Activated CD8-positive, alpha-beta memory T cell treated with anti-CD3 and anti-CD28 coated beads, Interleukin-2, amount 50 U/mL, for 1 hour (primary cell): ENCODE measurements around the gene GADD45GIP1.
A peak's percentile ranks its signal among the peaks of the same experiment; 100 is the strongest.

Source experiments
- DNase-seq: peaks from one replicate; pipeline ENCODE4 v3.0.0-alpha.2; 2020; ENCODE audit errors: extremely low read depth

The GADD45GIP1 gene

DNA sequence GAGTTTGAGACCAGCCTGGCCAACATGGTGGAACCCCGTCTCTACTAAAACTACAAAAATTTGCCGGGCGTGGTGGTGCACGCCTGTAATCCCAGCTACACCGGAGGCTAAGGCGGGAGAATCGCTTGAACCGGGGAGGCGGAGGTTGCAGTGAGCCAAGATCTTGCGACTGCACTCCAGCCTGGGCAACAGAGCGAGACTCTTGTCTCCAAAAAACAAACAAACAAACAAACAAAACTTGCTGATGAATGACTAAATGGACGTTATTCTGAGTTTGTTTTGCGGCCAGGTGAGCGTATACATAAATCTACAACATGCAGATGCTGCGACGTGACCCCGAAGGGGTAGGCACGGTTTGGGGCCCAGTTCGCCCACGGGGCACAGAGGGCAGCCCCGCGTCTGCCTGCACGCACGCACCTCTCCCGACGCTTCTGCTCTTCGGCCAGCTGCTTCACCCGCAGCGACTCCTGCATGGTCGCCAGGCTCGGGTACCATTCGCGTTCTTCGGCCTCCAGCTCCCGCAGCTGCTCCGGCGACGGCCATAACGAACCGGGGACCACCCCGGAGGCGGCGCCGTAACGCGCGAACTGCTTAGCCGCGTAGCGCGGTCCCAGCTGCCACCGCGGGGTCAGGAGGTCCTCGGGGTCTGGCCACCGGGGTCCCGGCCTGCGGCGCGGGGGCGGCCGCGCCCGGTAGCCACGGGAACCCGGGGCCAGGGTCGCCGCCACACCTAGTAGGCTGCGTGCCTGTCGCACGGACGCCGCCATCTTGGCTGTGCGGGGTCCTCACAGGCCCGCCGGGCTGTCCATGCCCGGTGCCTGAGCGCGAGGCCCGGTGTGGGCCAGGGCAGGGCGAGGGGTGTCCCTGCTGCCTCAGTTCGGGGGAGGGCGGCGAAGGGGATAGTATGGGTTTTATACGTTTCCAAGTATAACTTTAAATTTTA lies at the start of gene GADD45GIP1:
Gene GADD45GIP1 (minus strand): TSS at position 778 of the 943 bp plus-strand sequence. CDS start 11 bp downstream, at position 767.
- peak; percentile 40 for DNase-seq

GRCh38 chr19:13005861-13006370 lies 48.9 kb upstream of the GADD45GIP1 start:
- no peak for DNase-seq

DNA sequence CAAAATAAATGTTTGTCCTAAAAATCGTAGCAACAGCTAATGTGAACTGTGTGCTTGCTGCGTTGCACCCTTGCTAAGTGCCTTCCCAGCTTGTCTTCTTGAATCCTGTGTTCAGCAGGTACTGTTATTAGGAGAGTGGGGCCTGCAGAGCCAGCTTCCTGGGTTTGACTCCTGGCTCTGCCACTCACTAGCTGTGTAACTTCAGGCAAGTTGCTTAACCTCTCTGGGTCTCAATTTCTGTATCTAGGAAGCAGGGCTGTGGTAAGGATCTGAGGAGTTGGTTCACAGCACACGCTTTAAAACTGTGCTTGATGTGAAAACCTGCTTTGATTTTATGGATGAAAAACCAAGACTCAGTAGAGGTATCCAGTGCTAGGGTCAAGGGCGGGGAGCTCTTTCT lies 48.2 kb upstream of the GADD45GIP1 start:
- DNase-seq = no peak

DNA sequence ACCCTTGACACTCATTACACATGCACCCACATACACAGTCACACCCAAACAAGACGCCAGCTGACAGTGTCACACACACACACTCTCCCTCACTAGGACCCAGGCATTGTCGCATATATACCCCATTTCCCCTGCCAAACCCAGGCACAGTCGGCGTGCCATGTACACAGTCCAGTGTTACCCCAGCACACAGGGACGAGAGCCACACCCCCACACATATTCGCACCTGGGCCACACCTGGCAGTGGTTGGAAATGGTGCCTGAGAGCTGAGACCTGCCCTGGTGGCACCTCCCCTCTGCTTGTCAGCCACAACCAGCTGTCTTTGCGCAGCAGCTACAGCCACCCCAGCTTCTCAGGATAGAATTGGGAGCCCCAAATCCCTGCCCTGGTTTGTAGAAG lies 47.2 kb upstream of the GADD45GIP1 start:
- DNase-seq = no peak

DNA sequence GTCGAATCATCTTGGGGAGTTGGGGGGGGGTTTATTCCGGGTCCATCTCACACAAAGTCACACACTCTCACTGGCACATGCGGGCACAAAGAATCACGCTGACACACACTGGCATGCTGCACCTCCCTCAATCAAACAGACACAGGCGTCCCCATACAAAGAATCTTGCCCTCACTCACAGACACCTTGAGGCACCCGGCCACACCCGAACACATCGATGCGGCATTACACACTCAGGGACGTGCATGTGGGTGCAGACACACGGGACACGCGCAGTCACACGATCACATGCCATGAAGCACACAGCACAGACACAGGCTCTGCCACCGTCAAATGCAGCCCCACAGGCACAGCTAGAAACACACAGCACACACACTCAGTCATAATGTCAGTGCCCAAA lies 46.1 kb upstream of the GADD45GIP1 start:
- no peak for DNase-seq

- DNase-seq = no peak
These were observed 45.3 kb upstream of the GADD45GIP1 start for GRCh38 chr19:13002166-13002898.

GRCh38 chr19:13001502-13002165 lies 44.6 kb upstream of the GADD45GIP1 start:
- no peak for DNase-seq

DNA sequence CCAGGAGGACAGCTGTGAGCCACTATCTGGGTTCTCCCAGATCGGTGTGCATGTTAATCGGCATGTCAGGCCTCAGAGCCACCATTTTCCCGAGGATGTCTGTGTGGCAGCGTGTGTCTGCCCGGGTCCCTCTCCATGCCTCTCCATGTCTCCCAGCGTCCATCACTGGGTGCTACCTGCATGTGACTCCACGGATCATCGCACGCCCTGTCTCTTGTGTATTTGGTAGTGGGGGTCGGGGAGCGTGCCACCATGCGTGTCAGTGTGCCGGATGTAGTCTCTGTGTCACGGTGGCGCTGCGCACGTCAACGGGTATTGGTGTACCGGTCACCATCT lies 44.1 kb upstream of the GADD45GIP1 start:
- no peak for DNase-seq

- DNase-seq = no peak
These were observed 41.2 kb upstream of the GADD45GIP1 start for GRCh38 chr19:12997967-12998940.

DNA sequence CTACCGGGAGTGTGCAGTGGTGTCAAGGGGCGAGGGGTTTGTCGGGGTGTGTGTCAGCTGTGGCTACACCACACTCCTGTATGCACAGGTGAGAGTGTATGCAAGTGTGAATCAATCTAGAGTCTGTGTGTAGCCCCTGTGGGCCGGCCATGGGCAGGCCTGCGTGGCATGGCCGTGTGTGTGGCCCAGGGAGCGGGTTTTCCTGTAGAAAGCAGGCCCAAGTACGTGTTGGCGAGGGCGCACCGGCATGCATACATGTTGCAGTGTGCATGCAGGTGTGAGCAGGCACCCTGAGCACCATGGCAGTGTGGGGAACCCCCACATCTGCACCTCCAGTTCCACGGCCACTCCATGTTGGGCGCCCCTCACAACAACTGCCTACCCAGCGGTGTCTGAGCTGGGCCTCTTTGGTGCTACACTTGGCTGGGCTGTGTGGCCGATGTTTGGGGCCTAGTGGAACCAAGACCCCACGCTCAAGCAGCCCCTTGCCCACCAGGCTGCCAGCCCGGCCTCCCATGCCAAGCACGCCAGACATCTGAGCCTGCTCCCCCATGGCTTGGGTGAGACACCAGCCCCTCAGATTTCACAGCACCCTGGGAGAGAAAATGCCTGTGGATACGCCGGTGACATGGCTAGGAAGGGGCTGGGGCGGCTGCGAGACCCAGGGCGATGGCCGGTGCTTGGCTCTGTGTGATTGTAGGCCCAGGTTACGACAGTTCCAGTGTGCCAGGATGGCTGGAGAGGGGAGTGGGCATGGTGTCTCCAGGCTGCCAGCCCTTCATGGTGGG lies 40.4 kb upstream of the GADD45GIP1 start:
- DNase-seq = no peak

DNA sequence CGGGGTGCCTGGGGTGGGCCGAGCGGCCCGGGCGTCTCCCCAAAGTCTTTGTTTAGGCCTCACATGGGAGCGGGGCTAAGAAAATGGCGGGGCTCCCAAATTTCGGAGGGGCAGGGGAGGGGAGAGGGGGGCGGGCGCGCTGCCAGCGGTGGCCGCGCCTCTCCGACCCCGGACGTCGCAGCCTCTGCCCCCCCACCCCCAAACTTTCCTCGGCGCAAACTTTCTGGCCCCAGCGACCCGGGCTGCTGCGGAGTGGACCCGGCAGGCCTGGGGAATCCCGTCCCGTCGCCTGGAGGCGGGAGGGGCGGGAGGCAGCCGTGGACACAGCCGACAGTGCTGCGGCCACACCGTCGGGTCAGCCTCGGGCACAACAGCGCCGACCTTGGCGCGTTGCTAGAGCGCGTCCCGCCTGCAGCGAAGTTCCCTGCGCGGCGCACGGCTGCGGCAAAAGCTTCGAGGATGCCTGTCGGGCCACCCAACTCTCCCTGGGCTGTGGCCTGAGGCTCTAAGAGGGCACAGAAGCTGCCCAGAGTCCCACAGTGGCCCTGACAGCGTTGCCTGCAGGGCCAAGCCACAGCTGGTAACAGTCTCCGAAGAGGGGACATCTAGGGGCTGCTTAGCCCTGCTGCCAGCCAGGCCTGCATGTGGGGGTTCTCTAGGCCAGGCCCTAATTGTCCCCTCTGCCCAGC lies 39.5 kb upstream of the GADD45GIP1 start:
- DNase-seq = no peak

DNA sequence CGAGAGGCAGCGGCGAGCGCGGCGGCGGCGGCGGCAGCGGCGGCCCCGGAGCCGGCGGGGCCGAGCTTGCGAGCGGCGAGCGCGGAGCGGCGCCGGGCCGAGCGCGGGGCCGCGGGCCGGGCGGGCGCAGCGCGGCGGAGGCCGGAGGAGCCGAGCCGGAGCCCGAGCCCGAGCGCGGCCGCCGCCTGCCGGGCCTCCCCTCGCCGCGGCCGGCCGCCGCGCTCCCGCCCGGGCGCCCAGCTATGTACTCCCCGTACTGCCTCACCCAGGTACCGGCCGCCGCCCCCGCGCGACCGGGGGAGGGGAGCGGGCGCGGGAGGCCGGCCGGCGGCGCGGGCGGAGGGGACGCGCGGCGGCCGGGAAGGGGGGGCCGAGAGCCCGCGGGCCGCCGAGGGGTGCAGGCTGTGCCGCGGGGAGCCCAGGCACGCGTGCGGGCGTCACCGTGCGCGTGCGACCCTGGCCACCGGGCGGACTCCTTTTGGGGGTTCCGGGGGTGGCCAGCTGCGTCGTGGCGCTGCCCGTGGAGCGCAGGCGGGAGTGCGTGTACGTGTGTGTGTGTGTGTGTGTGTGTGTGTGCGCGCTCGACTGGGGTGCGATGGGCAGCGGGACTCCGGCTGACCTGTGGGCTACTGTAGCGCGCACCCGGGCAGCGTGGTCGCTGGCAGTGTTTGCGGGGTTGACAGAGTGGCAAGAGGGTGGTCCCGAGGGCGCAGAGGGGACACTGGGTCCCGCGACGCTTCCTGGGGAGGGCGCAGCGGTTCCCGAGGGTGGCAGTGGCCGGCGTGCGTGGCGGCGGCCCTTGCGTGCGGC lies 38.8 kb upstream of the GADD45GIP1 start:
- no peak for DNase-seq

DNA sequence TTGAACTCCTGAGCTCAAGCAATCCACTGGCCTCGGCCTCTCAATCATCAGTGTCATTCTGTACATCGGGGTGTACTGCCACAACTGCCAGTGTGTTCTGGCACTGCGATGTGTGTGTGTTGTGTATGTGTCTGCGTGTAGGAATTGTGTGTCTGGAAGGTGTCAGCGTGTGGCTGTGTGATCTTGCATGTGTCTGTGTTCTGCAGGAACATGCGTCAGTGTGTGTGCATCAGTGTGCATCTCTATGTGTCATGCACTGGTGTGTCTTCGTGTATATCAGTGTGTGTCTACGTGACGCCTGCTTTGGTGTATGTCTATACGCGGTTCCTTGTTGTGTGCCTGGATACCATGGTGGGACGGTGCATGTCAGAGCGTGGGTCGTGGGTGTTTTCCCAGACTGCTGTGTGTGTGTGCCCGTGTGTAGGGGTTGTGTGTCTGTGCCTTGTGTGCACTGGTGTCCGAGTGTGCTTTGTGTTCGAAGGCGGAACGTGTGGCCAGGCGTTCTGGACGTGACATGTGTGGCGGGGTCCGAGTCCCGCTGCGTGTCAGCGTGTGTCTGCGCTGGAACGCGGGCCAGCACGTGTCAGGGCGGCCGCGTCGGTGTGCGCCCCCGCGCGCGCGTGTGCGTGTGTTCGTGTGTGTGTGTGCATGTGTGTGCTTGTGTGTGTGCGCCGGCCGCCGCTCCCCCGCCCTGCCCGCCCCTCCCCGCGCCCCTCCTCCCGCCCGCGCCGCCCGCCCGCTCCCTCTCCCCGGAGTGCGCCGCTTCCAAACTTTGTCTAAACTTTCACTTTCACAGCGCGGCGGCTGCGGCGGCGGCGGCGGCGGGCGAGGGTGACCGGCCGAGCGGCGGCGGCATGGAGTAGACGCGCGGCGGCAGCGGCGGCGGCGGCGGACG lies 37.9 kb upstream of the GADD45GIP1 start, which contains the start of gene NFIX:
Gene NFIX (plus strand): TSS at position 775 of the 895 bp plus-strand sequence. CDS start 363 bp downstream, outside the sequence.
- DNase-seq = no peak

- DNase-seq = no peak
These were observed 36.5 kb upstream of the GADD45GIP1 start for GRCh38 chr19:12993562-12993961.

DNA sequence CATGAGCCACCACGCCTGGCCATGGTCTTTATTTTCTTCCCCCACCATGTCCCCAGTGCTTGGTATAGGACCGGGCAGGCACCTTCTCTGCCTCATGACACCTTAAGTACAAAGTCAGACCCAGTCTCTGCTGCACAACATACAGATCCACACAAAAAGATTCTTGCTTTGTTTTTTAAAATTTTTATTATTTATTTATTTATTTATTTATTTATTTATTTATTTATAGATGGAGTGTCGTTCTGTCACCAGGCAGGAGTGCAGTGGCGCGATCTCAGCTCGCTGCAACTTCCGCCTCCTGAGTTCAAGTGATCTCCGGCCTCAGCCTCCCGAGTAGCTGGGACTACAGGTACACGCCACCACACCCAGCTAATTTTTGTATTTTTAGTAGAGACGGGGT lies 35.7 kb upstream of the GADD45GIP1 start:
- no peak for DNase-seq

DNA sequence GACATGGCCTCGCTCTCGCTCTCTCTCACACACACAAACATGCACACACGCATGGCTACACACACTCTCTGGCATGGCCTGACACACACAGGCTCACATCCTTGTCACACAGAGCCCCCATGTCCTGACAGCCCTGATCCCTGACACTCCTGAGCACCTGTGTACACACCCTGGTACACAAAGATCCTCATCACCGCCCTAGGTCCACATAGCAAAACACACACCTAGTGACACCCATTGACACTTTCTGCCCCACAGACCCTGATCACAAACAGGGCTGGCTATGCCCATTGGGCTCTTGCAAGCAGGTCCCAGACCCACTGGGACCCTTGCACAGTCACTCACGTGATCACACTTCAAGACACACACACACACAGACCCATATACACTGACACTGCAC lies 34.3 kb upstream of the GADD45GIP1 start:
- no peak for DNase-seq

GRCh38 chr19:12990853-12991252 lies 33.8 kb upstream of the GADD45GIP1 start:
- no peak for DNase-seq

GRCh38 chr19:12990431-12990830 lies 33.4 kb upstream of the GADD45GIP1 start:
- no peak for DNase-seq
